RWPE2 (cell line): Measurements from ENCODE around the gene RPS6KA5.

Experiments
- ATAC-seq: fragments of 200-7000 bp; cut with Tn5 transposase; 3 replicates; pipeline ENCODE4 v1.9.1; 2021; ENCODE audit warnings: low read depth
- DNase-seq: peaks from one replicate; pipeline ENCODE4 v3.0.0-alpha.2; 2020; ENCODE audit warnings: low spot score
- H3K27ac ChIP-seq: fragments of 450-650 bp; 2 replicates; pipeline ENCODE4 v1.5.1; 2017; ENCODE audit warnings: mild to moderate bottlenecking; ENCODE audit not compliant: poor library complexity, severe bottlenecking
- H3K27me3 ChIP-seq: fragments of 250-450 bp; sonication (Bioruptor Pico); 2 replicates; pipeline ENCODE4 v1.5.1; 2021; ENCODE audit warnings: mild to moderate bottlenecking, moderate library complexity; ENCODE audit not compliant: insufficient read depth, poor library complexity, severe bottlenecking
- H3K36me3 ChIP-seq: fragments of 250-450 bp; sonication (Bioruptor Pico); 2 replicates; pipeline ENCODE4 v1.5.1; 2020; ENCODE audit warnings: low read depth, mild to moderate bottlenecking, moderate library complexity
- H3K4me1 ChIP-seq: fragments of 250-450 bp; sonication (Bioruptor Pico); 2 replicates; pipeline ENCODE4 v1.5.1; 2021; ENCODE audit warnings: mild to moderate bottlenecking, moderate library complexity; ENCODE audit not compliant: insufficient read depth, poor library complexity, severe bottlenecking
- H3K4me3 ChIP-seq: fragments of 250-450 bp; sonication (Bioruptor Pico); 2 replicates; pipeline ENCODE4 v1.5.1; 2021; ENCODE audit warnings: mild to moderate bottlenecking, moderate library complexity; ENCODE audit not compliant: severe bottlenecking
- H3K9me3 ChIP-seq: fragments of 250-450 bp; sonication (Bioruptor Pico); 2 replicates; pipeline ENCODE4 v1.5.1; 2021; ENCODE audit warnings: mild to moderate bottlenecking, moderate library complexity; ENCODE audit not compliant: severe bottlenecking
- TF ChIP-seq, protein P1 (sequence below): fragments of 450-650 bp; IDR thresholded peaks from one replicate; pipeline ENCODE4 v1.5.1; 2017; ENCODE audit warnings: mild to moderate bottlenecking, moderate library complexity; ENCODE audit not compliant: poor library complexity, severe bottlenecking

The RPS6KA5 gene

GRCh38 chr14:90965765-90966164 lies 94.7 kb downstream of the RPS6KA5 start:
- no peak overlapping the region for H3K4me3 ChIP-seq
- H3K4me1 ChIP-seq, result peaks cover 10% of the 10 kb centered on the region
- TF ChIP-seq, protein P1, sequence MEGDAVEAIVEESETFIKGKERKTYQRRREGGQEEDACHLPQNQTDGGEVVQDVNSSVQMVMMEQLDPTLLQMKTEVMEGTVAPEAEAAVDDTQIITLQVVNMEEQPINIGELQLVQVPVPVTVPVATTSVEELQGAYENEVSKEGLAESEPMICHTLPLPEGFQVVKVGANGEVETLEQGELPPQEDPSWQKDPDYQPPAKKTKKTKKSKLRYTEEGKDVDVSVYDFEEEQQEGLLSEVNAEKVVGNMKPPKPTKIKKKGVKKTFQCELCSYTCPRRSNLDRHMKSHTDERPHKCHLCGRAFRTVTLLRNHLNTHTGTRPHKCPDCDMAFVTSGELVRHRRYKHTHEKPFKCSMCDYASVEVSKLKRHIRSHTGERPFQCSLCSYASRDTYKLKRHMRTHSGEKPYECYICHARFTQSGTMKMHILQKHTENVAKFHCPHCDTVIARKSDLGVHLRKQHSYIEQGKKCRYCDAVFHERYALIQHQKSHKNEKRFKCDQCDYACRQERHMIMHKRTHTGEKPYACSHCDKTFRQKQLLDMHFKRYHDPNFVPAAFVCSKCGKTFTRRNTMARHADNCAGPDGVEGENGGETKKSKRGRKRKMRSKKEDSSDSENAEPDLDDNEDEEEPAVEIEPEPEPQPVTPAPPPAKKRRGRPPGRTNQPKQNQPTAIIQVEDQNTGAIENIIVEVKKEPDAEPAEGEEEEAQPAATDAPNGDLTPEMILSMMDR, result no peak
- H3K27me3 ChIP-seq, result no peaks in the 10 kb centered on the region
- no peaks in the 10 kb centered on the region for H3K36me3 ChIP-seq
- DNase-seq (no peak), ATAC-seq (no peak)
- no peak overlapping the region for H3K27ac ChIP-seq
- peaks cover 1% of the 10 kb centered on the region for H3K9me3 ChIP-seq

GRCh38 chr14:90963343-90963742 lies 97.1 kb downstream of the RPS6KA5 start:
- H3K27me3 ChIP-seq, result no peaks in the 10 kb centered on the region
- DNase-seq (no peak), ATAC-seq (no peak)
- no peak overlapping the region for H3K27ac ChIP-seq
- no peaks in the 10 kb centered on the region for H3K4me1 ChIP-seq
- TF ChIP-seq, protein P1, result no peak
- H3K36me3 ChIP-seq, result no peaks in the 10 kb centered on the region
- no peak overlapping the region for H3K4me3 ChIP-seq
- peaks cover 1% of the 10 kb centered on the region for H3K9me3 ChIP-seq

GRCh38 chr14:90962505-90963109 lies 97.8 kb downstream of the RPS6KA5 start:
- H3K27ac ChIP-seq, result no peak overlapping the region
- DNase-seq (no peak), ATAC-seq (no peak)
- TF ChIP-seq, protein P1, result no peak
- H3K4me1 ChIP-seq, result no peaks in the 10 kb centered on the region
- no peaks in the 10 kb centered on the region for H3K27me3 ChIP-seq
- no peaks in the 10 kb centered on the region for H3K9me3 ChIP-seq
- no peaks in the 10 kb centered on the region for H3K36me3 ChIP-seq
- H3K4me3 ChIP-seq, result no peak overlapping the region

DNA sequence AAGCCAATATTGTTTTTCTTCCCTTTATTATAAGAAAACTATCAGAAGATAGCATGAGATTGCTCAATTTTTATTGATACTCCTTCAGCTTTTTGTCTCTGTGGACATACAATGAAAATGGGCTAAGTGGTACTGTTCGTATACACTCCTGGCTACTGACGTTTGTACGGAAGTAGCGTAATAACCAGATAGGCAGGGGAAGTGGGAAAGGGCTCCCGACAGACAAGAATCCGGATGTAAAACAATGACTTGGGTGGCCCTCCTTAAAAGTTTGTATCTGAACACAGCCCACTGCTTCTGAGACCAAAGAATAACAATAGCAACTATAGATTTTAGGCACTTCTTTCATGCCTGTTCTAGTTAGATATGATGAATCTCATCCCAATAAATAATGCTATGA lies 99.6 kb downstream of the RPS6KA5 start:
- H3K9me3 ChIP-seq, result peaks cover 10% of the 10 kb centered on the region
- H3K4me1 ChIP-seq, result no peaks in the 10 kb centered on the region
- H3K4me3 ChIP-seq, result no peak overlapping the region
- no peak overlapping the region for H3K27ac ChIP-seq
- no peak for DNase-seq
- H3K27me3 ChIP-seq, result no peaks in the 10 kb centered on the region
- no peak for ATAC-seq
- H3K36me3 ChIP-seq, result no peaks in the 10 kb centered on the region
- TF ChIP-seq, protein P1, result no peak

DNA sequence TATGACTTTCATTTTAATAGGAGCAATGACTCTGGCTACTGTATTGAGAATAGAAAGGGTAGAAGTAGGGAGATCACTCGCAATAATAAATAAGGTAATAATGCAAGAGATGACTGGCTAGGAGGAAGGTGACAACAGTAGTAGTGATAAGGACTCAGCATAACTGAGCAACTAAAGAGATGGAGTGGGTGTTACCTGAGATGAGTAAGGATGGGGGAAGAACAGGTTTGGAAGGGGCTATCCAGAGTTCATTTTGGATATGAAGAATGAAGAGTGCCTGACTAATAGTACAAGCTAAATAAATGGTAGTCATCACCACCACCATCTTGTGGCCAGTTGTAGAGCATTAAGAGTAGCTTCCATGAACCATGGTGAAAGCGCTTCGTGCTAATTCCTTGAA lies 101.1 kb downstream of the RPS6KA5 start:
- H3K4me3 ChIP-seq, result no peak overlapping the region
- no peak for ATAC-seq

More for the DNA sequence above, 101.1 kb downstream of the RPS6KA5 start:
- Histone ChIP-seq H3K9me3 (peaks cover 10% of the 10 kb centered on the region), H3K36me3 (no peaks in the 10 kb centered on the region), H3K27me3 (no peaks in the 10 kb centered on the region), H3K4me1 (no peaks in the 10 kb centered on the region), H3K27ac (no peak overlapping the region)
- TF ChIP-seq, protein P1, result no peak
- DNase-seq, result no peak
